HG03460 (cell line): ENCODE data around the gene TADA3.

Source experiments
- ATAC-seq: cut with Tn5 transposase; IDR thresholded peaks from one replicate; pipeline ENCODE4 v1.9.1; 2021; ENCODE audit not compliant: unreplicated experiment

TADA3 gene

GRCh38 chr3:9730657-9731205 is 61.5 kb downstream of the TADA3 start:
- peak; percentile 41 for ATAC-seq
